ENCODE data around the gene TTLL5. TPM values are rescaled to one million over a fixed set of nuclear protein-coding genes. Genes with fewer than 3 reads are reported as not detected.

The TTLL5 gene
- total RNA-seq, result 17.3 and 19.6 TPM in 2 replicates

GRCh38 chr14:75660630-75661498 is at the start of gene TTLL5, which contains the start of gene ERG28:
TSS of gene TTLL5 (plus strand) at chr14:75661246. CDS start at chr14:75663150, 1,904 bp downstream.
TSS of gene ERG28 (minus strand) at chr14:75660876. CDS start at chr14:75657502, 3,374 bp downstream.

GRCh38 chr14:75981426-75982265 is 320.6 kb downstream of the TTLL5 start, which contains the start of gene TGFB3:
TSS of gene TGFB3 (minus strand) at chr14:75981995. CDS start at chr14:75980893, 1,102 bp downstream.

GRCh38 chr14:75985618-75986438 is 324.8 kb downstream of the TTLL5 start, which contains the start of gene IFT43:
TSS of gene IFT43 (plus strand) at chr14:75985763. CDS start at chr14:75985787, 24 bp downstream.

Other genes starting within 250 kb of the TTLL5 start
- gene JDP2, start 233.2 kb upstream of the TTLL5 start, total RNA-seq, result 29.8 and 52.7 TPM in 2 replicates
- not detected in 2 replicates for gene BATF, start 138.8 kb upstream of the TTLL5 start, total RNA-seq
- 0.60 and 1.1 TPM in 2 replicates for gene FLVCR2, start 82.6 kb upstream of the TTLL5 start, total RNA-seq
- 3.4 and 5.4 TPM in 2 replicates for gene ERG28, start 370 bp upstream of the TTLL5 start, total RNA-seq

Measured in bronchial smooth muscle cell (primary cell).